GM18907 (cell line): Measurements from ENCODE around the gene COPS2.
"Not testable (repeated sequence)": the region's sequence is repeated elsewhere in the genome, so short reads cannot be mapped to it uniquely, and the experiment has no call there.

Experiments used
- ATAC-seq: cut with Tn5 transposase; IDR thresholded peaks from one replicate; pipeline ENCODE4 v1.9.1; 2021; ENCODE audit warnings: mild to moderate bottlenecking, moderate library complexity; ENCODE audit not compliant: unreplicated experiment

The COPS2 gene

GRCh38 chr15:49110158-49110944, 45.0 kb downstream of the COPS2 start:
- no peak for ATAC-seq

GRCh38 chr15:49103002-49103401, 52.4 kb downstream of the COPS2 start:
- no peak for ATAC-seq

GRCh38 chr15:49101536-49101935, 53.9 kb downstream of the COPS2 start:
- ATAC-seq, result no peak

- no peak for ATAC-seq
Observed at GRCh38 chr15:49096090-49096750, 59.2 kb downstream of the COPS2 start.

GRCh38 chr15:49094923-49095322, 60.5 kb downstream of the COPS2 start:
- no peak for ATAC-seq

- ATAC-seq, result no peak
Observed at GRCh38 chr15:49093252-49094105, 61.9 kb downstream of the COPS2 start.

GRCh38 chr15:49088996-49089395, 66.4 kb downstream of the COPS2 start:
- ATAC-seq, result no peak

- no peak for ATAC-seq
Observed at GRCh38 chr15:49085696-49086459, 69.5 kb downstream of the COPS2 start.

- ATAC-seq, result no peak
Observed at GRCh38 chr15:49084285-49084570, 71.2 kb downstream of the COPS2 start.

- ATAC-seq, result no peak
Observed at GRCh38 chr15:49083401-49084284, 71.8 kb downstream of the COPS2 start.

- ATAC-seq, result no peak
Observed at GRCh38 chr15:49082960-49083359, 72.4 kb downstream of the COPS2 start.

- ATAC-seq, result no peak
Observed at GRCh38 chr15:49079340-49080039, 75.9 kb downstream of the COPS2 start.

GRCh38 chr15:49075881-49076280, 79.5 kb downstream of the COPS2 start:
- ATAC-seq, result no peak

- ATAC-seq, result not testable (repeated sequence)
Observed at GRCh38 chr15:49074589-49075287, 80.7 kb downstream of the COPS2 start.
